Measurements from ENCODE around the gene KIAA0319L.

- TF ChIP-seq CTCF (IDR thresholded peaks at IDR 0.05) (no peak), POLR2A (IDR thresholded peaks at IDR 0.05) (no peak)
Measured at GRCh38 chr1:35537806-35538205, 19.4 kb downstream of the KIAA0319L start.
